GM04504 (cell line): ENCODE results near the gene GOLPH3.
"Not testable (repeated sequence)": the region's sequence is repeated elsewhere in the genome, so short reads cannot be mapped to it uniquely, and the experiment has no call there.

Experiments
- DNase-seq: peaks from one replicate; pipeline ENCODE4 v3.0.0-alpha.2; 2012; ENCODE audit warnings: low read depth

GOLPH3 gene

DNA sequence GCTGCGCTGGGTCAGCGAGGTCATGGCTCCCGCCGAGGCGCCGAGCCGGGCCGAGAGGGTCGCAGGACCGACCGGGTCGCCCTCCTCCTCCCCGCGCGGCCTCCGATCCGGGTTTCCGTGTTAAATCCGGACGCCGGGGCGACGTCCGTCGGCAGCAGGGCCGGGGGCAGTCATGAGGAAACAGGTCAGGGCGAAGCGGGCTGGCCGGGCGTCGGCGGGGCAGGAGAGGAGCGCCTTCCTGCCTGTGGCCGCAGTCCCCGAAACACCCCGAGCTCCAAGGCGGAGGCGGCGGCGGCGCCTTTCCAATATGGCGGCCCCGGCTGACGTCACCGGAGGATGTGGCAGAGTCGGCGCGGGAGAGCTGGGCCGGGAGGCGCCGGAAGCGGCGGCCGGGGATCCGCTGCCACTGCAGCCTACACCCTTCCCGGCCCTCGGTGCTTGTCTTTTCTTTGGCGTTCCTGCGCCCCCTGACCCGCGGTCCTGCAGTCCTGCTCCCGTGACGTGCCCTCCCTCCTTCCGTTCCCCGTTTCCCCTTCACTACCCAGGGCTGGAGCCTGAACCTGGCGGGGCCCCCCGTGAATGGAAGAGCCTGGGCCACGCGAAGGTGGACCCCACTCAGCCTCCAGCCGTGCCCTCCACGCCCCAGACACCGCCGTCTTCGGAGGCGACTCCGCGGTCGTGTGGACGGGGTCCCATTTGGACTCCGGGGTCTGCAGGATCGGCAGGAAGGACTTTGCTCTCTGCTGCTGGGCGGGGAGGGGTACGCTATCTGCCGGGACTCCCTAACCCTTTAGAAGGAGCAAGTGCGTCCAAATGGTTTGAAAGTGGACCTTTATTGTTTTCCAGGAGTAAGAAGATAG lies at the start of gene GOLPH3:
Gene GOLPH3, minus strand, starts transcription at position 309 of the 860 bp plus-strand sequence. Its CDS starts 285 bp downstream, at position 24.
- DNase-seq = peak; percentile 75

GRCh38 chr5:32222723-32223470 lies 48.8 kb upstream of the GOLPH3 start:
- no peak for DNase-seq

DNA sequence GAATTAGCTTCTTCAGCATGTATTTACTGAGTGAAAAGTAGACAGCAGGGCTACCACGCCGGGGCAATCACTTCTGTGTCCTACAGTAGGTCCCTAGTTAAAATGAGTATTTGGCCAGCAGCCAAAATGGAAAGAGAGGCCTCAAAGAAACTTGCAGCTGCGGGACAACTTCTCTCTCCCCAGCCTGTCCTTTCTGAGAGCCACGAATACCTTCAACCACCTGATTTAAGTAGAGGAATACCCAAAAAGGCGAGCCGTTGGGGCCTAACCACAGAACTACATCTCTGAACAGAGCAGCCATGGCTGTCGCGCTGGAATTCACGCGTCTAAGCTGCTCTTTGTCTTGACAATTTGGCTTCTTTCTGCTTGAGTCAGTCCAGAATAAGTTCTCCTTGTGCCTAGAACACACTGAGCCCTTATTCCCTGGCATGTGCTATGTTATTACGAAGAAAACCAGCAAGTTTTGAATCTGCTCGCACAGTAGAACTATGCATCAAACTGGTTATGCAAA lies 43.8 kb upstream of the GOLPH3 start:
- DNase-seq = no peak

DNA sequence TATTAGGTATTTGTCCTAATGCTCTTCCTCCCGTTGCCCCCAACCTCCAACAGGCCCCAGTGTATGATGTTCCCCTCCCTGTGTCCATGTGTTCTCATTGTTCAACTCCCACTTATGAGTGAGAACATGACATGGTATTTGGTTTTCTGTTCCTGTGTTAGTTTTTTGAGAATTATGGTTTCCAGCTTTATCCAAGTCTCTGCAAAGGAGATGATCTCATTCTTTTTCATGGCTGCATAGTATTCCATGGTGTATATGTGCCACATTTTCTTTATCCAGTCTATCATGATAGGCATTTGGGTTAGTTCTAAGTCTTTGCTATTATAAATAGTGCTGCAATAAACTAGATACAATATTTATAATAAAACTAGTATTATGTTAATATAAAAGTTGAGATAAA lies 40.2 kb upstream of the GOLPH3 start:
- not testable (repeated sequence) for DNase-seq

GRCh38 chr5:32210151-32210550 lies 36.0 kb upstream of the GOLPH3 start:
- no peak for DNase-seq

- not testable (repeated sequence) for DNase-seq
These were observed 34.7 kb upstream of the GOLPH3 start for GRCh38 chr5:32208837-32209236.

- DNase-seq = no peak
These were observed 33.2 kb upstream of the GOLPH3 start for GRCh38 chr5:32207355-32207634.

DNA sequence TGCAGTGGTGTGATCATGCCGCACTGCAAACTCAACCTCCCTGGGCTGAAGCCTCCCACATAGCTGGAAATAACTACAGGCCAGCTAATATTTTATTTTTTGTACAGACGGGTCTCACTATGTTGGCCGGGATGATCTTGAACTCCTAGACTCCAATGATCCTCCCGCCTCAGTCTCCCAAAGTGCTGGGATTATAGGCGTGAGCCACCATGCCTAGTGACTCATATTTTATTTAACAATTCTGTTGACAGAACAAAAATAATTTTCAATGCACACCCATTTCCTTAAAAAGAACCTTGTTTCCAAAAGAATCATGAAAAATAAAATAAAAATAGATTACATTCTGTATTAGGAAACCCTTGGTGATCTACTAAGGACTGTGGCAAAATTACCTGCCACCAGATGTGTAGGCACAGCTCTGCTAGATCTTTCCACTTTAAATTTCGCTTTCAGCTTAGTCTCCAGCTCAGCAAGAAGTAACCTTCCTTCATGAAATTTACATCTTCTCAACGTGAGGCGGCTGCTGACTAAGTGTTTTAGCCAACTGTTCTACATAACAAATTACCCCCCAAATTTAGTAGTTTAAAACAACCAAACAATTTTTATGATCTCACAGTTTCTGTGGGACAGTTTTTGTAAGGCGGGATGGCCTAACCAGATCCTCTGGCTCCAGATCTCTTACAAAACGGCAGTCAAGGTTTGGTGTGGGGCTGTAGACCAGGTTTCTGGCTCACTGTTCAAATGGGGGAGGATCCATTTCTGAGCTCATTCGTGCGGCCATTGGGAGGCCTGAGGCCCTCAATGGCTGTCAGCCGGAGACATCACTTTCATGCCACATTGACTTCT lies 32.6 kb upstream of the GOLPH3 start:
- no peak for DNase-seq

DNA sequence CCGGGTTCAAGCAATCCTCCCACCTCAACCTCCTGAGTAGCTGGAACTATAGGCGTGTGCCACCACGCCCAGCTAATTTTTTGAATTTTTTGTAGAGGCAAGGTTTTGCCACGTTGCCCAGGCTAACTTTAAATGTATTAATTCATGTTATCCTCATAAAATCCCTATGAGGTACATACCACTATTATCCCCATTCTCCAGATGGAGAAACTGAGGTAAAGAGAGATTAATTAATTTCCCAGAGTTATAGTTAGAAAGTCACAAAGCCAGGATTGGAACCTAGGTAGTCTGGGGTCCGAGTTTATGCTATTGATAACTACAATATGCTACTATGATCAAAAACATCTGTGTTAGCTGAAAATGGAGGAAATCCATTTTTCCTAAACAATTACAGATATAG lies 31.9 kb upstream of the GOLPH3 start:
- no peak for DNase-seq

DNA sequence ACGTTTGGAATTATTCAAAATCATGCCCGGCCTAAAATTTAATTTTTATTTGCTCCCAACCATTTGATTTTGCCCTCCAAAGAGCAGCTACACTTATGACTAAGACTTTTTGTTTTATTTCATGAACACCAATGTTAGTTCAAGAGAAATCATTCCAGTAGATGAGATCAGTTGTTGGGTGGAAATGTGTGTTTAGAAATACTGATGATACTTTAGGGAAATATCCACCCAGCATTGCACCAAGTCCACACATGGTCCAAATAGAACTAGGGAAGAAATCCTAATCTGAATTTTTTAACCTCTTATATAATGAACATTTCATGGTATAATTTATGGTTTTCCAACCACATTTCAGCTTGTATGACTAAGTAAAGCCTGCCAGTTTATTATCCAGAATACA lies 28.3 kb upstream of the GOLPH3 start:
- DNase-seq = peak; percentile 63

GRCh38 chr5:32201122-32201753 lies 27.1 kb upstream of the GOLPH3 start:
- DNase-seq = no peak

DNA sequence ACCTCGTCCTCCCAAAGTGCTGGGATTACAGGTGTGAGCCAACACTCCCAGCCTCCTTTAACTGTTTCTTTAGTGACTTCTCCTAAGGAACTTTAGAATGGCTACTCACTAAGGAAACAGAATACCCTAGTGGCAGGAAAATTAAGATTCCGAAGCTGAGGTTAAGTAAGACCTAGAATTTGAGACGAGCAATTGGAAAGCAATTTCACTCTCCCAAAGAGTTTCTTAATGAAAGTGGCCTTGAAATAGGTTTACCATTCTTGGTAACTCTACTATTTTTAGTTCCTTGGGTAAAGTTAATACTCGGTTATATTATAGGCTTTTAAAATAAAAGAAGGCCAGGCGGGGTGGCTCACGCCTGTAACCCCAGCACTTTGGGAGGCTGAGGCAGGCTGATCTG lies 22.9 kb upstream of the GOLPH3 start:
- no peak for DNase-seq

GRCh38 chr5:32195265-32195664 lies 21.1 kb upstream of the GOLPH3 start:
- no peak for DNase-seq

GRCh38 chr5:32193591-32193990 lies 19.5 kb upstream of the GOLPH3 start:
- DNase-seq = no peak

GRCh38 chr5:32190095-32190494 lies 16.0 kb upstream of the GOLPH3 start:
- DNase-seq = peak; percentile 90

DNA sequence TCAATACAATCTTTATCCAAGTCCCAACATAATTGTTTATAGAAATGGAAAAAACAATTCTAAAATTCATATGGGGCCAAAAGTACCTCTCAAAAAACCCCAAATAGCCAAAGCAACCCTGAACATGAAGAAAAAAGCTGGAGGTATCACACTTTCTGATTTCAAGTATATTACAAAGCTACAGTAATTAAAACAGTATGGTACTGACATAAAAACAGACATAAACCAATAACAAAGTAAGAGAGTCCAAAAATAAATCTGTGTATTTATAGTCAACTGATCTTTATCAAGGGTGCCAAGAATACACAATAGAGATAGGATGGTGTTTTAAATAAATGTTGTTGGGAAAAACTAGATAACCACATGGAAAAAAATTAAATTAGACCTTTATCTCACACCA lies 13.6 kb upstream of the GOLPH3 start:
- no peak for DNase-seq

DNA sequence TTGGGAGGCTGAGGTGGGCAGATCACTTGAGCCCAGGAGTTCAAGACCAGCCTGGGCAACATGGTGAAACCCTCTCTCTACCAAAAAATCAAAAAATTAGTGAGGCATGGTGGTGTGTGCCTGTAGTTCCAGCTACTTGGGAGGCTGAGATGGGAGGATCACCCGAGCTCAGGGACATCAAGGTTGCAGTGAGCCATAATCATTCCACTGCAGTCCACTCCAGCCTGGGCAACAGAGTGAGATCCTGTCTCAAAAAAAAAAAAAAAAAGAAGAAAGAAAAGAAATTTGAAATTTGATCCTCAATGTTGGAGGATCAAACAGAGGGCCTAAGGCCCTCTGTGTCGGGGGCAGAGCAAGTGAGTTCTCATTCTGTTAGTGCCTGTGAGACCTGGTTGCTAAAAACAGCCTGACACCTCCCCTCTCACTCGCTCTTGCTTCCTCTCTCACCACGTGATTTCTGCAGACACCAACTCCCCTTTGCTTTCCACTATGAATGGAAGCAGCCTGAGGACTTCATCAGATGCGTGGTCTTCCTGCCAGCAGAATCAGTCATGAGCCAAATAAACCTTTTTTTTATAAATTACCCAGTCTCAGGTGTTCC lies 8.4 kb upstream of the GOLPH3 start:
- DNase-seq = no peak

GRCh38 chr5:32173267-32174010 lies 680 bp downstream of the GOLPH3 start:
- no peak for DNase-seq

DNA sequence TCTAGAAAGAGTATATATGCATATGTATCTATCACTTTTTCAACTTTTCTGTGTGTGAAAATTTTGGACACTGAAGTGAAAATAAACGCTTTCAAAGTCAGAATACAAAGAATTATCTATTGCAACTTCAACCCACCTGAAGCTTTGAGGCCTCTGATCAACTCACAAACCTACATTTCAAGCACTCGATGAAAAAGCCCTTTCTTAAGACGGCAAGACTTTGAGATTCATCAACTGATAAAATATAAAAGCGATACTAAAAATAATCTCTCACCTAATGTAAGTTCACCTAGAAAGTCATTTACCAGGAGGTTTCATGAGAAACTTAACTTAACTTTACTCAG lies 1.2 kb downstream of the GOLPH3 start:
- no peak for DNase-seq

GRCh38 chr5:32172186-32172911 lies 1.8 kb downstream of the GOLPH3 start:
- not testable (repeated sequence) for DNase-seq
